GM23338 (cell line): ENCODE data around the gene UBN1. TPM values are rescaled to one million over a fixed set of nuclear protein-coding genes. Genes with fewer than 3 reads are reported as not detected.

Experiments
- ATAC-seq: fragments of 200-7000 bp; cut with Tn5 transposase; 3 replicates; pipeline ENCODE4 v1.9.1; 2020
- DNase-seq: peaks from one replicate; pipeline ENCODE4 v3.0.0-alpha.2; 2015; ENCODE audit warnings: low spot score
- H2AFZ ChIP-seq: fragments of 200-600 bp; sonication (generic); 2 replicates; pipeline ENCODE4 v1.8.0; 2016; ENCODE audit warnings: antibody characterized with exemption, mild to moderate bottlenecking, moderate library complexity
- H3F3A ChIP-seq: fragments of 200-600 bp; sonication (generic); replicated peaks from 2 replicates; pipeline ENCODE4 v1.8.0; 2017; ENCODE audit warnings: antibody characterized with exemption, mixed run types, low read depth
- H3K27ac ChIP-seq: fragments of 200-600 bp; sonication (generic); 2 replicates; pipeline ENCODE4 v1.6.1; 2016; ENCODE audit warnings: low read depth
- H3K27me3 ChIP-seq: fragments of 200-600 bp; sonication (generic); 2 replicates; pipeline ENCODE4 v1.8.0; 2016; ENCODE audit warnings: mild to moderate bottlenecking, mixed run types, moderate library complexity; ENCODE audit not compliant: insufficient read depth
- H3K36me3 ChIP-seq: fragments of 200-600 bp; sonication (generic); 2 replicates; pipeline ENCODE4 v1.8.0; 2016; ENCODE audit warnings: mild to moderate bottlenecking; ENCODE audit not compliant: insufficient read depth
- H3K4me1 ChIP-seq: fragments of 200-600 bp; sonication (generic); 2 replicates; pipeline ENCODE4 v1.8.0; 2016; ENCODE audit warnings: mild to moderate bottlenecking, moderate library complexity; ENCODE audit not compliant: insufficient read depth
- H3K4me2 ChIP-seq: fragments of 200-600 bp; sonication (generic); 2 replicates; pipeline ENCODE4 v1.7.1; 2017; ENCODE audit warnings: mixed run types
- H3K4me3 ChIP-seq: fragments of 200-600 bp; sonication (generic); 2 replicates; pipeline ENCODE4 v1.6.1; 2016; ENCODE audit warnings: mixed run types
- H3K79me2 ChIP-seq: fragments of 200-600 bp; sonication (generic); replicated peaks from 2 replicates; pipeline ENCODE4 v1.8.0; 2017; ENCODE audit warnings: mild to moderate bottlenecking; ENCODE audit not compliant: insufficient read depth
- H3K9me2 ChIP-seq: fragments of 200-600 bp; sonication (generic); 2 replicates; pipeline ENCODE4 v1.8.0; 2017; ENCODE audit not compliant: insufficient read depth
- H4K20me1 ChIP-seq: fragments of 200-600 bp; sonication (generic); replicated peaks from 2 replicates; pipeline ENCODE4 v1.8.0; 2017; ENCODE audit warnings: mild to moderate bottlenecking; ENCODE audit not compliant: insufficient read depth
- H3K27ac Mint-ChIP-seq: 2 replicates; pipeline ENCODE4 v1.8.0; 2020; ENCODE audit warnings: inconsistent platforms, mild to moderate bottlenecking, moderate library complexity, mixed read lengths
- H3K27me3 Mint-ChIP-seq: 3 replicates; pipeline ENCODE4 v1.8.0; 2022; ENCODE audit warnings: low read depth, mild to moderate bottlenecking, moderate library complexity, mixed read lengths, inconsistent platforms; ENCODE audit not compliant: insufficient read depth, poor library complexity
- H3K36me3 Mint-ChIP-seq: 3 replicates; pipeline ENCODE4 v1.8.0; 2021; ENCODE audit warnings: low read depth, mild to moderate bottlenecking, inconsistent platforms, moderate library complexity, mixed read lengths
- H3K4me1 Mint-ChIP-seq: 3 replicates; pipeline ENCODE4 v1.8.0; 2020; ENCODE audit warnings: mild to moderate bottlenecking, inconsistent platforms, mixed read lengths
- H3K4me3 Mint-ChIP-seq: 3 replicates; pipeline ENCODE4 v1.8.0; 2021; ENCODE audit warnings: moderate library complexity, mild to moderate bottlenecking, inconsistent platforms, mixed read lengths
- H3K9me3 Mint-ChIP-seq: 3 replicates; pipeline ENCODE4 v1.8.0; 2020; ENCODE audit warnings: moderate library complexity, mild to moderate bottlenecking, inconsistent platforms, mixed read lengths
- NANOG ChIP-seq: IDR thresholded peaks from 2 replicates; pipeline ENCODE4 v1.6.1; 2016; ENCODE audit warnings: antibody characterized with exemption, borderline replicate concordance
- POLR2AphosphoS5 ChIP-seq: IDR thresholded peaks from 2 replicates; pipeline ENCODE4 v1.6.1; 2016; ENCODE audit warnings: antibody characterized with exemption, low read depth
- STAT1 ChIP-seq: IDR thresholded peaks from one replicate; pipeline ENCODE4 v1.6.1; 2016; ENCODE audit warnings: antibody characterized with exemption; ENCODE audit not compliant: unreplicated experiment
- ZNF331 ChIP-seq: fragments of 250-450 bp; sonication (Bioruptor Pico); IDR thresholded peaks from 2 replicates; pipeline ENCODE4 v1.5.0; 2020; ENCODE audit warnings: low read depth, mild to moderate bottlenecking, moderate library complexity
- polyA plus RNA-seq: library from polyadenylated mRNA; unstranded; fragments of >200 nt; fragmentation: Nextera tagmentation; extraction: Ambion mirVana; gene quantifications from 2 replicates; pipeline ENCODE4 v1.2.1, GENCODE V29; 2016
- total RNA-seq: library from RNA; depleted of rRNA; stranded (reverse); fragments of >200 nt; shearing (Covaris generic); gene quantifications from 2 replicates; pipeline ENCODE4 v1.2.3, GENCODE V29; 2014
- TF ChIP-seq, protein P1 (sequence below): fragments of 250-450 bp; sonication (Bioruptor Pico); IDR thresholded peaks from 2 replicates; pipeline ENCODE4 v1.5.0; 2020; ENCODE audit warnings: mild to moderate bottlenecking, moderate library complexity
- TF ChIP-seq, protein P2 (sequence below), 2 experiments: fragments of 200-600 bp in 1 of 2; sonication (generic) in 1 of 2; conservative IDR thresholded peaks; 2 replicates each; pipeline versions ENCODE4 v1.5.1 to v1.6.1; 2016 to 2017; ENCODE audit warnings: antibody characterized with exemption in 2 of 2, low read depth in 2 of 2, mild to moderate bottlenecking in 2 of 2, moderate library complexity in 1 of 2
- TF ChIP-seq, protein P3 (sequence below): IDR thresholded peaks from one replicate; pipeline ENCODE4 v1.6.1; 2018; ENCODE audit warnings: antibody characterized with exemption; ENCODE audit not compliant: unreplicated experiment

The UBN1 gene
- total and polyA plus RNA-seq, 2 experiments from 2014 or later: 18.3 to 46.8 TPM

DNA sequence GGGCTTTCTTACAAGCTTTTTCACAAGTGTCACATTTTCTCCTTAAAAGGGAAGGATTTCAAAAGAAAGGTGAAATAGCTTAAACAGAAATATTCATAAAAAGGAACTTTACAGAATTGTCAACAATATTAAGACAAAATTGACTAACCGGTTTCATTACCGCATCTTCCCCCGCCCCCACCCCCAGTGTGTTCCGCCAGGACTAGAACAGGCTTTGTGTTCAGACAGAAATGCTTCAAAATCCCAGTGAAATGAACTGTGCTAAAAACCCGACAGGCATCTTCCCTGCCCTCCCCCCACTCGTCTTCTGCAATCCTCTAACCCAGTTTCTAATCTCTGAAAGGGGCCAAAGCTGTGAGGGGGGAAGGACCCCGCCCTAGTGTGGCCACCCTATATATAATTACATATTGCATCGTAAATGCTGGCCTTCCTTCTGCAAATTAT, 43.9 kb upstream of the UBN1 start (continued):
- TF ChIP-seq, protein P1, sequence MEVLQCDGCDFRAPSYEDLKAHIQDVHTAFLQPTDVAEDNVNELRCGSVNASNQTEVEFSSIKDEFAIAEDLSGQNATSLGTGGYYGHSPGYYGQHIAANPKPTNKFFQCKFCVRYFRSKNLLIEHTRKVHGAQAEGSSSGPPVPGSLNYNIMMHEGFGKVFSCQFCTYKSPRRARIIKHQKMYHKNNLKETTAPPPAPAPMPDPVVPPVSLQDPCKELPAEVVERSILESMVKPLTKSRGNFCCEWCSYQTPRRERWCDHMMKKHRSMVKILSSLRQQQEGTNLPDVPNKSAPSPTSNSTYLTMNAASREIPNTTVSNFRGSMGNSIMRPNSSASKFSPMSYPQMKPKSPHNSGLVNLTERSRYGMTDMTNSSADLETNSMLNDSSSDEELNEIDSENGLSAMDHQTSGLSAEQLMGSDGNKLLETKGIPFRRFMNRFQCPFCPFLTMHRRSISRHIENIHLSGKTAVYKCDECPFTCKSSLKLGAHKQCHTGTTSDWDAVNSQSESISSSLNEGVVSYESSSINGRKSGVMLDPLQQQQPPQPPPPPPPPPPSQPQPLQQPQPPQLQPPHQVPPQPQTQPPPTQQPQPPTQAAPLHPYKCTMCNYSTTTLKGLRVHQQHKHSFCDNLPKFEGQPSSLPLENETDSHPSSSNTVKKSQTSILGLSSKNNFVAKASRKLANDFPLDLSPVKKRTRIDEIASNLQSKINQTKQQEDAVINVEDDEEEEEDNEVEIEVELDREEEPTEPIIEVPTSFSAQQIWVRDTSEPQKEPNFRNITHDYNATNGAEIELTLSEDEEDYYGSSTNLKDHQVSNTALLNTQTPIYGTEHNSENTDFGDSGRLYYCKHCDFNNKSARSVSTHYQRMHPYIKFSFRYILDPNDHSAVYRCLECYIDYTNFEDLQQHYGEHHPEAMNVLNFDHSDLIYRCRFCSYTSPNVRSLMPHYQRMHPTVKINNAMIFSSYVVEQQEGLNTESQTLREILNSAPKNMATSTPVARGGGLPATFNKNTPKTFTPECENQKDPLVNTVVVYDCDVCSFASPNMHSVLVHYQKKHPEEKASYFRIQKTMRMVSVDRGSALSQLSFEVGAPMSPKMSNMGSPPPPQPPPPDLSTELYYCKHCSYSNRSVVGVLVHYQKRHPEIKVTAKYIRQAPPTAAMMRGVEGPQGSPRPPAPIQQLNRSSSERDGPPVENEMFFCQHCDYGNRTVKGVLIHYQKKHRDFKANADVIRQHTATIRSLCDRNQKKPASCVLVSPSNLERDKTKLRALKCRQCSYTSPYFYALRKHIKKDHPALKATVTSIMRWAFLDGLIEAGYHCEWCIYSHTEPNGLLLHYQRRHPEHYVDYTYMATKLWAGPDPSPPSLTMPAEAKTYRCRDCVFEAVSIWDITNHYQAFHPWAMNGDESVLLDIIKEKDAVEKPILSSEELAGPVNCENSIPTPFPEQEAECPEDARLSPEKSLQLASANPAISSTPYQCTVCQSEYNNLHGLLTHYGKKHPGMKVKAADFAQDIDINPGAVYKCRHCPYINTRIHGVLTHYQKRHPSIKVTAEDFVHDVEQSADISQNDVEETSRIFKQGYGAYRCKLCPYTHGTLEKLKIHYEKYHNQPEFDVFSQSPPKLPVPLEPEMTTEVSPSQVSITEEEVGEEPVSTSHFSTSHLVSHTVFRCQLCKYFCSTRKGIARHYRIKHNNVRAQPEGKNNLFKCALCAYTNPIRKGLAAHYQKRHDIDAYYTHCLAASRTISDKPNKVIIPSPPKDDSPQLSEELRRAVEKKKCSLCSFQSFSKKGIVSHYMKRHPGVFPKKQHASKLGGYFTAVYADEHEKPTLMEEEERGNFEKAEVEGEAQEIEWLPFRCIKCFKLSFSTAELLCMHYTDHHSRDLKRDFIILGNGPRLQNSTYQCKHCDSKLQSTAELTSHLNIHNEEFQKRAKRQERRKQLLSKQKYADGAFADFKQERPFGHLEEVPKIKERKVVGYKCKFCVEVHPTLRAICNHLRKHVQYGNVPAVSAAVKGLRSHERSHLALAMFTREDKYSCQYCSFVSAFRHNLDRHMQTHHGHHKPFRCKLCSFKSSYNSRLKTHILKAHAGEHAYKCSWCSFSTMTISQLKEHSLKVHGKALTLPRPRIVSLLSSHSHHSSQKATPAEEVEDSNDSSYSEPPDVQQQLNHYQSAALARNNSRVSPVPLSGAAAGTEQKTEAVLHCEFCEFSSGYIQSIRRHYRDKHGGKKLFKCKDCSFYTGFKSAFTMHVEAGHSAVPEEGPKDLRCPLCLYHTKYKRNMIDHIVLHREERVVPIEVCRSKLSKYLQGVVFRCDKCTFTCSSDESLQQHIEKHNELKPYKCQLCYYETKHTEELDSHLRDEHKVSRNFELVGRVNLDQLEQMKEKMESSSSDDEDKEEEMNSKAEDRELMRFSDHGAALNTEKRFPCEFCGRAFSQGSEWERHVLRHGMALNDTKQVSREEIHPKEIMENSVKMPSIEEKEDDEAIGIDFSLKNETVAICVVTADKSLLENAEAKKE (CRISPR knock-in tag): no peak
- TF ChIP-seq POLR2AphosphoS5 (no peak), ZNF331 (CRISPR knock-in tag) (no peak), NANOG (no peak)

DNA sequence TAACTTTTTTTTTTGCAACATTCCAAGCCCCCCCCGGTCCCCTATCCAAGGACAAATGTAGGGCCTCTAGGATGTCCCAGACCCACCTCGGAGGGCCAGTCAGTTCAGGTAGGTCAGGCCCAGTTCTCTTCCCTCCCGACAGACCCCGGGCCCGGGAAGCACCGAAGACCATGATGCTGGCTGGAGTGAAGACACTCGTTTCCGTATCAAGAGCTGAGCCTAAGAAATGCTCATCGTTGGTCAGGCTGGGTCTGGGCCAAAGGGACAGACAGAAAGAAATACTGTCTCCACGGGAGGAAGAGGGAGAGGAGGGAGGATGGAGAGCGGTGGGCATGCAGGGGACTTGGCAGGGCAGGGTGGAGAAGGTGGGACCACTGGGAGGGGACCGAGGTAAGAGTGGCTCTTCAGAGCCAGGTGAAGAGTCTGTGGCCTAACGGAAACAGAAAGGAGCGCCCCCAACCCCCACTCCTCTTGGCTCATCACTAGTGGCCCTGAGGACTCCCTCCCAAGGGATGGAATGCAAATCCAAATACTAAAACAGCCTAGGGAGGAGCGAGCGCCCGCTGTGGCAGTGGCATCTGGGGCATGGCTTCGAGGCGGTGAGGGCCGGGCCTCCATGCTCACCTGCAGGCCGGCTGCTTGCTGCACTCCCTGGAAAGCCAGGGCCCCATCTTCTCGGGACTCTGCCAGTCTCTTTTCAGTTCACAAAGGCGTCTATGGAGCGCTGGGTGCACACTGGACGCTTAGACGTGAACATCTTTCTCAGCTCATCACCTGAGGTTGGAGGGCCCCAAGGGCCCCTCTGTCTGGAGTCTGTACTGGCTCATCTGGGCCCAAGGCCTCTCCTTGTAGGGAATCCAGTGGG, 43.2 kb upstream of the UBN1 start:
- Histone ChIP-seq H3F3A (peaks cover 21% of the 10 kb centered on the region; the same call in 1 of the 2 replicates), H3K27ac (peak overlapping the region; percentile 72; the same call in 1 of the 2 replicates), H3K79me2 (no peaks in the 10 kb centered on the region), H3K4me2 (peak overlapping the region; percentile 81), H3K27me3 (no peaks in the 10 kb centered on the region), H3K9me2 (no peaks in the 10 kb centered on the region), H3K4me3 (no peak overlapping the region), H3K36me3 (peaks cover 9% of the 10 kb centered on the region), H2AFZ (no peak overlapping the region), H4K20me1 (no peaks in the 10 kb centered on the region), H3K4me1 (peaks cover 28% of the 10 kb centered on the region; the same call in 1 of the 2 replicates)
- Mint-ChIP-seq H3K27me3 (peaks cover 10% of the 10 kb centered on the region), H3K36me3 (peaks cover 29% of the 10 kb centered on the region), H3K4me3 (peak overlapping the region; percentile 81), H3K9me3 (no peaks in the 10 kb centered on the region), H3K4me1 (peaks cover 26% of the 10 kb centered on the region), H3K27ac (peak overlapping the region; percentile 81)
- DNase-seq (peak; percentile 30), ATAC-seq (no peak)
- TF ChIP-seq, protein P2, sequence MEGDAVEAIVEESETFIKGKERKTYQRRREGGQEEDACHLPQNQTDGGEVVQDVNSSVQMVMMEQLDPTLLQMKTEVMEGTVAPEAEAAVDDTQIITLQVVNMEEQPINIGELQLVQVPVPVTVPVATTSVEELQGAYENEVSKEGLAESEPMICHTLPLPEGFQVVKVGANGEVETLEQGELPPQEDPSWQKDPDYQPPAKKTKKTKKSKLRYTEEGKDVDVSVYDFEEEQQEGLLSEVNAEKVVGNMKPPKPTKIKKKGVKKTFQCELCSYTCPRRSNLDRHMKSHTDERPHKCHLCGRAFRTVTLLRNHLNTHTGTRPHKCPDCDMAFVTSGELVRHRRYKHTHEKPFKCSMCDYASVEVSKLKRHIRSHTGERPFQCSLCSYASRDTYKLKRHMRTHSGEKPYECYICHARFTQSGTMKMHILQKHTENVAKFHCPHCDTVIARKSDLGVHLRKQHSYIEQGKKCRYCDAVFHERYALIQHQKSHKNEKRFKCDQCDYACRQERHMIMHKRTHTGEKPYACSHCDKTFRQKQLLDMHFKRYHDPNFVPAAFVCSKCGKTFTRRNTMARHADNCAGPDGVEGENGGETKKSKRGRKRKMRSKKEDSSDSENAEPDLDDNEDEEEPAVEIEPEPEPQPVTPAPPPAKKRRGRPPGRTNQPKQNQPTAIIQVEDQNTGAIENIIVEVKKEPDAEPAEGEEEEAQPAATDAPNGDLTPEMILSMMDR (conservative IDR thresholded peaks at IDR 0.05; ENCODE audit: low read depth in 2 of 2): no peak
- TF ChIP-seq POLR2AphosphoS5: no peak
- TF ChIP-seq, protein P3, sequence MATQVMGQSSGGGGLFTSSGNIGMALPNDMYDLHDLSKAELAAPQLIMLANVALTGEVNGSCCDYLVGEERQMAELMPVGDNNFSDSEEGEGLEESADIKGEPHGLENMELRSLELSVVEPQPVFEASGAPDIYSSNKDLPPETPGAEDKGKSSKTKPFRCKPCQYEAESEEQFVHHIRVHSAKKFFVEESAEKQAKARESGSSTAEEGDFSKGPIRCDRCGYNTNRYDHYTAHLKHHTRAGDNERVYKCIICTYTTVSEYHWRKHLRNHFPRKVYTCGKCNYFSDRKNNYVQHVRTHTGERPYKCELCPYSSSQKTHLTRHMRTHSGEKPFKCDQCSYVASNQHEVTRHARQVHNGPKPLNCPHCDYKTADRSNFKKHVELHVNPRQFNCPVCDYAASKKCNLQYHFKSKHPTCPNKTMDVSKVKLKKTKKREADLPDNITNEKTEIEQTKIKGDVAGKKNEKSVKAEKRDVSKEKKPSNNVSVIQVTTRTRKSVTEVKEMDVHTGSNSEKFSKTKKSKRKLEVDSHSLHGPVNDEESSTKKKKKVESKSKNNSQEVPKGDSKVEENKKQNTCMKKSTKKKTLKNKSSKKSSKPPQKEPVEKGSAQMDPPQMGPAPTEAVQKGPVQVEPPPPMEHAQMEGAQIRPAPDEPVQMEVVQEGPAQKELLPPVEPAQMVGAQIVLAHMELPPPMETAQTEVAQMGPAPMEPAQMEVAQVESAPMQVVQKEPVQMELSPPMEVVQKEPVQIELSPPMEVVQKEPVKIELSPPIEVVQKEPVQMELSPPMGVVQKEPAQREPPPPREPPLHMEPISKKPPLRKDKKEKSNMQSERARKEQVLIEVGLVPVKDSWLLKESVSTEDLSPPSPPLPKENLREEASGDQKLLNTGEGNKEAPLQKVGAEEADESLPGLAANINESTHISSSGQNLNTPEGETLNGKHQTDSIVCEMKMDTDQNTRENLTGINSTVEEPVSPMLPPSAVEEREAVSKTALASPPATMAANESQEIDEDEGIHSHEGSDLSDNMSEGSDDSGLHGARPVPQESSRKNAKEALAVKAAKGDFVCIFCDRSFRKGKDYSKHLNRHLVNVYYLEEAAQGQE: no peak
- no peak for TF ChIP-seq NANOG
- TF ChIP-seq STAT1: no peak
